IPS-18a (cell line): ENCODE results near the gene MOB1B.

Experiments used
- H3K27ac ChIP-seq: one replicate; pipeline ENCODE4 v1.5.1; 2013; ENCODE audit warnings: low read length
- H3K27me3 ChIP-seq: one replicate; pipeline ENCODE4 v1.6.1; 2013; ENCODE audit warnings: mild to moderate bottlenecking, low read length; ENCODE audit not compliant: control insufficient read depth, insufficient read depth
- H3K36me3 ChIP-seq: one replicate; pipeline ENCODE4 v1.6.1; 2013; ENCODE audit warnings: low read depth, low read length; ENCODE audit not compliant: control insufficient read depth
- H3K4me1 ChIP-seq: one replicate; pipeline ENCODE4 v1.6.1; 2013; ENCODE audit warnings: low read depth, low read length; ENCODE audit not compliant: control insufficient read depth
- H3K4me3 ChIP-seq: one replicate; pipeline ENCODE4 v1.5.1; 2013; ENCODE audit warnings: low read length
- H3K9ac ChIP-seq: one replicate; pipeline ENCODE4 v1.6.1; 2013; ENCODE audit warnings: mild to moderate bottlenecking, low read length, moderate library complexity
- H3K9me3 ChIP-seq: one replicate; pipeline ENCODE4 v1.6.1; 2013; ENCODE audit warnings: low read depth, low read length; ENCODE audit not compliant: control insufficient read depth

MOB1B gene

DNA sequence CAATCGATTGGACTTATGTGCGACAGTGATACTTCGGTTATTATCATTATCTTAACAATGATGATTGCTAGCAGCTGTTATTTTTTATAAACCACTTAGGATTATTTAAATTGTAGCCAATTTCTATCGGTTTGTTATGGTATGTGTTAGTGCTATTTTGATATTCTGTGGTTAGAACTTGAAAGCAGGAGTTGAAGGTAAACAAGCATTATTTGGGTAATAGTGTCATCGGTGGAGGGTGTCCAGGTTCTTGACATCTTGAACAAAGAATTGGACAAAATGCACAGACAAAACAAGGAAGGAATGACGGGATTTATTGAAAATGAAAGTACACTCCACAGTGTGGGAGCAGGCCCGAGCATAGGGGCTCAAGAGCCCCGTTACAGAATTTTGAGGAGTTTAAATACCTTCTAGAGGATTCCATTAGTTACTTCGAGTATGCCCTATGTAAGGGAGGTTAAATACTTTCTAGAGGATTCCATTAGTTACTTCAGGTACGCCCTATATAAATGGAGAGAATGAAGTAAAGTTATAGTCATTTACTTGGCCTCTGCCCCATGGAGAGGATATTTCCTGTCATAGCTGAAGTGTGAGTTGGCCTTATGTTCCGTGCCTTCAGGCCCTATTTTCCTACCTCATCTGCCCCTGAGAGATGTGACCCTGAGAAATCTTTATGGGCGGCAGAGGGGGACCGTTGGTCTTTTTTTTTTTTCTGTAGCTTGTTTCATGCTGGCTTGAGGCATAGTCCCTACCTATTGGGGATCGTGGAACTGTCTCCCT, 13.1 kb downstream of the MOB1B start:
- no peaks in the 10 kb centered on the region for H3K36me3 ChIP-seq
- no peak overlapping the region for H3K27ac ChIP-seq
- H3K9ac ChIP-seq: no peak overlapping the region

DNA sequence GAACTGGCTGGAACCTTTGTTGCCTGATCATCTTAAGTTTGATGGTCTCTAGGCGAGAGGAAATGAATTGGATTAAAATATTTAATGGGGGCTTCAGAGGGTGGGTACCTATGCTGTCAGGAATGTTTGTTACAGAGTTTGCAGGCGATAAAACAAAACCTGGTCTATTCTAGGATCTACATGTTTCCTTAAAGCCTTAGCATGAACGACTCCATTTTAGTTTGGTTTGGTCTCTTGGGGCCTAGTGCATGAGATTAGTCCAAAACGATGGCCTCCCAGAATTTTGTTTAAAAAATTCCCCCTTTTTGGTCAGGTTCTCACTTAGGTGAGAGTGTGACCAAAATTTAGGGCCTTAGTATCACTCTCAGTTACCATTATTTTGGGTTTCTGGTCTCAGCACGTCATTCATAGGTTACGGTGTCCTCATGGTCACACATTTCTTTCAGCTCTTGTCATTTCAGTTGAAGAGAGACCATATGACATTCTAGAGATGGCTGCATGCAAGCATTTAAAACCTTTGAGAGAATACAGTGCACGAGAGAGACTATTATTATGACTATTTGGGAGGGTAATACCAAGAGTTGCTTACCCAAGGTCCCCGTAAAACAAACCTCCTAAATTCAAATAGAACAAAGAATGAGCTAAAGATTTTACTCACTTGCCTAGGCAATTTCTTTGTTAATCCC, 13.8 kb downstream of the MOB1B start:
- Histone ChIP-seq H3K4me1 (no peaks in the 10 kb centered on the region), H3K9me3 (peaks cover 6% of the 10 kb centered on the region), H3K27me3 (no peaks in the 10 kb centered on the region), H3K36me3 (no peaks in the 10 kb centered on the region), H3K27ac (no peak overlapping the region), H3K9ac (no peak overlapping the region), H3K4me3 (no peak overlapping the region)

More for the DNA sequence above, 13.1 kb downstream of the MOB1B start:
- Histone ChIP-seq H3K4me3 (no peak overlapping the region), H3K4me1 (no peaks in the 10 kb centered on the region), H3K27me3 (no peaks in the 10 kb centered on the region), H3K9me3 (no peaks in the 10 kb centered on the region)

- Histone ChIP-seq H3K4me1 (peaks cover 21% of the 10 kb centered on the region), H3K36me3 (no peaks in the 10 kb centered on the region), H3K27me3 (no peaks in the 10 kb centered on the region), H3K4me3 (no peak overlapping the region), H3K9me3 (peaks cover 6% of the 10 kb centered on the region), H3K27ac (no peak overlapping the region), H3K9ac (no peak overlapping the region)
Observed at GRCh38 chr4:70920592-70920991, 18.4 kb downstream of the MOB1B start.

DNA sequence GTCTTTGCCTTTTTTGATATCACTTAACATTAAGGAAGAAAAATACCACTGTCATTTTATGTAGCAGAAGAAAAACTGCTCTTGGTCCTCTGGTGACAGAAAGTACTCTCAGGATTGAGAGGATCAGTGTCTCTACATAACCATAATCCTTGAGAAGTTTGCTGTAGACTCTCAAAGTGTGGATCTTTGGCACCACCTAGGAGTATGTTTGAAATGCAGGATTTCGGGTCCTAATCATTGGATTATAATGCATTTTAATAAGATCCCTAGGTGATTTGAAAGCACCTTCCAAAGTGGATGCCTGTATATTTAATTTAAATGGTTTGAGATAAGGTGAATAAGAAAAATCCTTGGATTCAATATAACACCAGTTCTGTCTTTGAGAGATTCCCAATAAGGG, 23.2 kb downstream of the MOB1B start:
- Histone ChIP-seq H3K9me3 (peaks cover 5% of the 10 kb centered on the region), H3K36me3 (no peaks in the 10 kb centered on the region), H3K9ac (no peak overlapping the region), H3K4me1 (peaks cover 35% of the 10 kb centered on the region), H3K27ac (no peak overlapping the region), H3K27me3 (no peaks in the 10 kb centered on the region), H3K4me3 (no peak overlapping the region)

DNA sequence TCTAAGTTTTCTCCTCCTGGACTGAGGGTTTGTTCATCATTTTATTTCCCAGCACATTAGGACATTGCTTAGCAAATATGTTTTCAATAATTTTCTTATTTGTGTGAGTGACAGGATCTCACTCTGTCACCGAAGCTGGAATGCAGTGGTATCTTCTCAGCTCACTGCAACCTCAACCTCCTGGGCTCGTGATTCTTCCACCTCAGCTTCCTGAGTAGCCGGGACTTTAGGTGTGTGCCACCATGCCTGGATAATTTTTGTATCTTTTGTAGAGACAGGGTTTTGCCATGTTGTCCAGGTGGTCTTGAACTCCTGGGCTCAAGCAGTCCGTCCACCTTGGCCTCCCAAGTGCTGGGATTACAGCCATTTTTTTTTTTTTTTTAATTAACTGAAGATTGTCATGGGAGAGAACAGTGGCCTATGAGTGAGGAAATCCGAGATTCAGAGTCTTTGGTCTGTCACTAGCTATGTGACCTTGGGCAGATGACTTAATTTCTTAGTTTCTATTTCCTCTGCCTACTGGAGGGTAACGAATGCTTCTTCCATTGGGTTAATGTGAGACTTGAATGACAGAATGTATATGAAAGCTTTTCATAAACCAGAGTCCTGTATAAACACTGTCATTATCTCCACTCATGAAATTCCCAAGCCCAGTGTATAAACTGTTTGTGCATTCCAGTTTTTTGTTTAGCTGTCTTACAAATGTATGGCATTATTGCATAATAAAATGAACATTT, 23.9 kb downstream of the MOB1B start:
- Histone ChIP-seq H3K9me3 (no peaks in the 10 kb centered on the region), H3K4me3 (no peak overlapping the region), H3K36me3 (no peaks in the 10 kb centered on the region), H3K4me1 (peaks cover 35% of the 10 kb centered on the region), H3K9ac (no peak overlapping the region), H3K27ac (no peak overlapping the region), H3K27me3 (no peaks in the 10 kb centered on the region)

- no peaks in the 10 kb centered on the region for H3K9me3 ChIP-seq
- H3K4me1 ChIP-seq: peaks cover 27% of the 10 kb centered on the region
- no peak overlapping the region for H3K27ac ChIP-seq
- H3K4me3 ChIP-seq: no peak overlapping the region
- no peaks in the 10 kb centered on the region for H3K36me3 ChIP-seq
- no peaks in the 10 kb centered on the region for H3K27me3 ChIP-seq
- no peak overlapping the region for H3K9ac ChIP-seq
Observed at GRCh38 chr4:70927502-70928137, 25.5 kb downstream of the MOB1B start.

GRCh38 chr4:70930530-70931256, 28.5 kb downstream of the MOB1B start:
- Histone ChIP-seq H3K27me3 (no peaks in the 10 kb centered on the region), H3K27ac (no peak overlapping the region), H3K9me3 (no peaks in the 10 kb centered on the region), H3K9ac (no peak overlapping the region), H3K4me1 (peaks cover 13% of the 10 kb centered on the region), H3K4me3 (no peak overlapping the region), H3K36me3 (no peaks in the 10 kb centered on the region)

GRCh38 chr4:70931347-70931746, 29.2 kb downstream of the MOB1B start:
- Histone ChIP-seq H3K9me3 (no peaks in the 10 kb centered on the region), H3K27me3 (no peaks in the 10 kb centered on the region), H3K27ac (no peak overlapping the region), H3K9ac (no peak overlapping the region), H3K4me1 (peaks cover 7% of the 10 kb centered on the region), H3K36me3 (no peaks in the 10 kb centered on the region), H3K4me3 (no peak overlapping the region)

- no peak overlapping the region for H3K9ac ChIP-seq
Observed at GRCh38 chr4:70932984-70933383, 30.8 kb downstream of the MOB1B start.

GRCh38 chr4:70935038-70935695, 33.0 kb downstream of the MOB1B start:
- no peaks in the 10 kb centered on the region for H3K27me3 ChIP-seq
- H3K36me3 ChIP-seq: no peaks in the 10 kb centered on the region
- no peak overlapping the region for H3K9ac ChIP-seq
- no peak overlapping the region for H3K27ac ChIP-seq
- H3K4me3 ChIP-seq: no peak overlapping the region
- H3K9me3 ChIP-seq: no peaks in the 10 kb centered on the region
- no peaks in the 10 kb centered on the region for H3K4me1 ChIP-seq

More at GRCh38 chr4:70932984-70933383, 30.8 kb downstream of the MOB1B start:
- Histone ChIP-seq H3K4me3 (no peak overlapping the region), H3K27ac (no peak overlapping the region), H3K4me1 (peaks cover under 1% of the 10 kb centered on the region), H3K27me3 (no peaks in the 10 kb centered on the region), H3K36me3 (no peaks in the 10 kb centered on the region), H3K9me3 (no peaks in the 10 kb centered on the region)
